GM12878 (cell line): ENCODE data around the gene VPS52. TPM values are rescaled to one million over a fixed set of nuclear protein-coding genes. Genes with fewer than 3 reads are reported as not detected.

Experiments used
- ATAC-seq: fragments of 200-7000 bp; cut with Tn5 transposase; 3 replicates; pipeline ENCODE4 v1.9.1; 2020; ENCODE audit warnings: mild to moderate bottlenecking, moderate library complexity
- BruUV-seq: library from RNA; stranded (reverse); fragments of 400-500 nt; replicated peaks from 2 replicates; lab custom pipeline; 2021; lab: Mats Ljungman, UMichigan
- CTCF ChIA-PET: fragments of 300-600 bp; sonication (Branson Sonifier 250); formaldehyde crosslinking; extraction: SDS; loops from one replicate; lab custom pipeline; 2021; ENCODE audit warnings: inconsistent platforms; lab: Yijun Ruan, JAX
- POLR2A ChIA-PET: fragments of 350-600 bp; formaldehyde crosslinking; extraction: SDS; loops from one replicate; lab custom pipeline; 2021; ENCODE audit warnings: inconsistent platforms; lab: Charles Lee
- RAD21 ChIA-PET: fragments of 300-600 bp; sonication (Branson Sonifier 250); formaldehyde crosslinking; loops from one replicate; lab custom pipeline; 2023; ENCODE audit warnings: antibody characterized with exemption; ENCODE audit not compliant: unreplicated experiment; lab: Charles Lee
- SMC1A ChIA-PET: fragments of 300-600 bp; sonication (Branson Sonifier 250); formaldehyde crosslinking; loops from one replicate; lab custom pipeline; 2023; ENCODE audit not compliant: unreplicated experiment, uncharacterized antibody; lab: Charles Lee
- DNase-seq: peaks from one replicate; pipeline ENCODE4 v3.0.0-alpha.2; 2011; ENCODE audit warnings: low read depth, low spot score
- FAIRE-seq: peaks from 3 replicates; lab custom pipeline; 2011; peaks lifted over from hg19 to GRCh38; lab: Jason Lieb, UNC
- H2AFZ ChIP-seq: 2 replicates; pipeline ENCODE4 v1.6.0; 2011; ENCODE audit warnings: low read depth, low read length, control low read depth; ENCODE audit not compliant: control insufficient read depth
- H3K27ac ChIP-seq: 2 replicates; pipeline ENCODE4 v1.5.1; 2011; ENCODE audit warnings: control low read depth; ENCODE audit not compliant: control insufficient read depth, insufficient read depth
- H3K27me3 ChIP-seq, 2 experiments: replicated peaks in 1 of 2; 2 replicates each; pipeline versions ENCODE4 v1.6.0 to v1.6.1; 2011; ENCODE audit warnings: low read length in 1 of 2; ENCODE audit not compliant: control insufficient read depth in 2 of 2, insufficient read depth in 2 of 2
- H3K36me3 ChIP-seq, 2 experiments: 2 replicates each; pipeline ENCODE4 v1.5.1; 2011; ENCODE audit warnings: low read length in 1 of 2; ENCODE audit not compliant: control insufficient read depth in 2 of 2, insufficient read depth in 2 of 2
- H3K4me1 ChIP-seq: 2 replicates; pipeline ENCODE4 v1.6.1; 2011; ENCODE audit warnings: mild to moderate bottlenecking, low read length, moderate library complexity, mixed read lengths; ENCODE audit not compliant: control insufficient read depth, insufficient read depth
- H3K4me2 ChIP-seq: 2 replicates; pipeline ENCODE4 v1.6.0; 2011; ENCODE audit warnings: control low read depth; ENCODE audit not compliant: control insufficient read depth, insufficient read depth
- H3K4me3 ChIP-seq: fragments of 200-600 bp; sonication (generic); 2 replicates; pipeline ENCODE4 v1.5.1; 2016
- H3K79me2 ChIP-seq: 2 replicates; pipeline ENCODE4 v1.6.0; 2011; ENCODE audit warnings: low read length; ENCODE audit not compliant: control insufficient read depth, insufficient read depth
- H3K9ac ChIP-seq: 2 replicates; pipeline ENCODE4 v1.8.0; 2011; ENCODE audit warnings: low read length, control low read depth, mixed read lengths; ENCODE audit not compliant: control insufficient read depth, insufficient read depth
- H3K9me3 ChIP-seq: replicated peaks from 3 replicates; pipeline ENCODE4 v1.5.1; 2011; ENCODE audit warnings: mild to moderate bottlenecking, low read length; ENCODE audit not compliant: control insufficient read depth, insufficient read depth
- H4K20me1 ChIP-seq: 2 replicates; pipeline ENCODE4 v1.6.0; 2011; ENCODE audit not compliant: control insufficient read depth, insufficient read depth
- BHLHE40 ChIP-seq, 2 experiments: fragments of 450-650 bp in 1 of 2; IDR thresholded peaks; 2 replicates each; pipeline ENCODE4 v1.6.1; 2011 to 2017; ENCODE audit warnings: low read depth in 2 of 2, borderline replicate concordance in 1 of 2, improper control_type of control experiment in 1 of 2, low read length in 1 of 2, mild to moderate bottlenecking in 1 of 2
- CEBPB ChIP-seq, 2 experiments: fragments of 150-350 bp in 1 of 2; IDR thresholded peaks; 2 replicates each; pipeline ENCODE4 v1.6.1; 2012 to 2014; ENCODE audit warnings: low read depth in 2 of 2, low read length in 2 of 2, borderline replicate concordance in 1 of 2, inconsistent platforms in 1 of 2
- MEF2A ChIP-seq: IDR thresholded peaks from 2 replicates; pipeline ENCODE4 v1.6.1; 2011; ENCODE audit warnings: low read depth, mild to moderate bottlenecking, low read length, moderate library complexity; ENCODE audit not compliant: insufficient read depth
- MYC ChIP-seq: IDR thresholded peaks from 2 replicates; pipeline ENCODE4 v1.6.1; 2011; ENCODE audit warnings: mild to moderate bottlenecking, low read length, moderate library complexity, inconsistent platforms; ENCODE audit not compliant: insufficient read depth, insufficient replicate concordance, insufficient read length, severe bottlenecking
- NFIC ChIP-seq: IDR thresholded peaks from 2 replicates; pipeline ENCODE4 v1.6.1; 2012; ENCODE audit warnings: low read depth, mild to moderate bottlenecking, inconsistent platforms, low read length, moderate library complexity
- SUPT20H ChIP-seq: IDR thresholded peaks from 2 replicates; pipeline ENCODE4 v1.6.1; 2011; ENCODE audit warnings: low read depth, mild to moderate bottlenecking, low read length, moderate library complexity, borderline replicate concordance; ENCODE audit not compliant: control insufficient read depth
- YBX1 ChIP-seq: fragments of 450-650 bp; IDR thresholded peaks from 2 replicates; pipeline ENCODE4 v1.6.1; 2016; ENCODE audit warnings: antibody characterized with exemption
- ZBTB40 ChIP-seq: fragments of 450-650 bp; IDR thresholded peaks from 2 replicates; pipeline ENCODE4 v1.6.1; 2016; ENCODE audit warnings: mild to moderate bottlenecking, moderate library complexity, borderline replicate concordance
- WGBS: methylation state at CpG from one replicate; pipeline ENCODE4 v1.1.6; 2016; ENCODE audit warnings: low lambda C conversion rate; ENCODE audit not compliant: insufficient replicate concordance, insufficient coverage; ENCODE audit errors: missing lambda C conversion rate; 5-methylcytosine and 5-hydroxymethylcytosine counted together
- in situ Hi-C: fragments of 300-500 bp; cut with MboI; formaldehyde crosslinking; loops from 9 replicates; pipeline ENCODE4 v1.14.3; 2018; ENCODE audit warnings: mixed read lengths
- intact Hi-C: fragments of 100-400 bp; cut with micrococcal nuclease; formaldehyde crosslinking; loops from one replicate; pipeline ENCODE4 v1.14.2; 2022; ENCODE audit not compliant: unreplicated experiment
- polyA plus RNA-seq, 11 experiments: library from polyadenylated mRNA; depleted of rRNA in 4 of 11; unstranded in 6 of 11; stranded (reverse) in 5 of 11; fragments of >200 nt; fragmentation: Nextera tagmentation in 4 of 11; fragmentation: Illumina TruSeq in 1 of 11; extraction: Ambion mirVana in 4 of 11; extraction: Trizol in 1 of 11; gene quantifications; 1 replicate in 1 of 11; 2 replicates in 10 of 11; pipeline versions ENCODE4 v1.2.1 to v1.2.3, GENCODE V29; 2011 to 2016; ENCODE audit warnings: inconsistent platforms in 2 of 11, missing spikeins in 2 of 11, low read depth in 1 of 11
- total RNA-seq, 4 experiments: library from RNA; depleted of rRNA in 3 of 4; stranded (reverse); fragments of >200 nt in 3 of 4; fragmentation: Illumina TruSeq in 1 of 4; extraction: Trizol in 1 of 4; gene quantifications; 2 replicates each; pipeline versions ENCODE4 v1.2.1 to v1.2.3, GENCODE V29; 2013 to 2021

The VPS52 gene
- total and polyA plus RNA-seq, 10 of the 15 experiments (the other 5 are each of a cell fraction or from before 2014, with no cell fraction given), result 11.3 to 52.7 (median 36.7) TPM

GRCh38 chr6:33243476-33243875 lies 28.2 kb downstream of the VPS52 start:
- Histone ChIP-seq H3K4me3 (no peak overlapping the region), H3K27me3 (no peaks in the 10 kb centered on the region), H3K4me1 (peaks cover under 1% of the 10 kb centered on the region; the same call in 1 of the 2 replicates), H3K4me2 (no peak overlapping the region), H3K9ac (no peak overlapping the region), H3K36me3 (no peaks in the 10 kb centered on the region), H4K20me1 (no peaks in the 10 kb centered on the region), H2AFZ (no peak overlapping the region), H3K9me3 (no peaks in the 10 kb centered on the region), H3K79me2 (no peaks in the 10 kb centered on the region), H3K27ac (no peak overlapping the region)
- intact Hi-C loops (no loop called here), in situ Hi-C loops (no loop called here)
- ChIA-PET POLR2A (interaction anchor here (1.0 kb wide), 1 partner anchor 125 kb away, joined by 3 read pairs; no protein-coding TSS in a partner anchor), CTCF (no interaction called here), SMC1A (interaction anchor here (0.8 kb wide), 1 partner anchor 833 kb away, joined by 3 read pairs; no protein-coding TSS in a partner anchor), RAD21 (interaction anchor here (1.1 to 1.4 kb wide), 2 partner anchors 71 to 93 kb away, joined by 3 to 4 read pairs; no protein-coding TSS in a partner anchor)
- no peak for ATAC-seq
- no TSS peak for BruUV-seq
- TF ChIP-seq YBX1, result no peak
- no peak for TF ChIP-seq MEF2A
- TF ChIP-seq ZBTB40, result no peak
- no peak for TF ChIP-seq NFIC
- TF ChIP-seq CEBPB (IDR thresholded peaks at IDR 0.05; ENCODE audit: borderline replicate concordance in 1 of 2, low read depth in 2 of 2, low read length in 2 of 2), result no peak
- TF ChIP-seq MYC, result no peak
- no peak for TF ChIP-seq SUPT20H
- no peak for TF ChIP-seq BHLHE40 (IDR thresholded peaks at IDR 0.05; ENCODE audit: borderline replicate concordance in 1 of 2, low read depth in 2 of 2, low read length in 1 of 2)
- FAIRE-seq, result no peak
- DNase-seq, result no peak
- WGBS, result 0% methylated on average over 1 of the region's 1 CpG
